Right hindlimb (tissue), 1 donor: ENCODE measurements around the gene NUMB.

Source experiments
- DNase-seq: peaks from one replicate; pipeline ENCODE4 v3.0.0-alpha.2; 2018

NUMB gene

GRCh38 chr14:73458183-73458976, at the start of gene NUMB:
TSS of gene NUMB (minus strand) at chr14:73458546. CDS start at chr14:73355751, 102,795 bp downstream.
- peak; percentile 99 for DNase-seq

- no peak for DNase-seq
Observed at GRCh38 chr14:73503648-73504047, 45.3 kb upstream of the NUMB start.

- no peak for DNase-seq
Observed at GRCh38 chr14:73502017-73502619, 43.8 kb upstream of the NUMB start.

GRCh38 chr14:73500360-73500759, 42.0 kb upstream of the NUMB start:
- DNase-seq = no peak

- no peak for DNase-seq
Observed at GRCh38 chr14:73494593-73494992, 36.2 kb upstream of the NUMB start.

- DNase-seq = no peak
Observed at GRCh38 chr14:73492670-73493069, 34.3 kb upstream of the NUMB start.

- no peak for DNase-seq
Observed at GRCh38 chr14:73492043-73492552, 33.8 kb upstream of the NUMB start.

GRCh38 chr14:73491256-73492042, 33.1 kb upstream of the NUMB start:
- DNase-seq = peak; percentile 52

- DNase-seq = no peak
Observed at GRCh38 chr14:73489481-73490175, 31.3 kb upstream of the NUMB start.

- no peak for DNase-seq
Observed at GRCh38 chr14:73478684-73479083, 20.3 kb upstream of the NUMB start.

GRCh38 chr14:73477618-73478266, 19.4 kb upstream of the NUMB start:
- DNase-seq = no peak

- DNase-seq = no peak
Observed at GRCh38 chr14:73476451-73476931, 18.1 kb upstream of the NUMB start.

GRCh38 chr14:73474952-73475351, 16.6 kb upstream of the NUMB start:
- DNase-seq = no peak

- DNase-seq = no peak
Observed at GRCh38 chr14:73472185-73473114, 14.1 kb upstream of the NUMB start.

GRCh38 chr14:73471582-73472184, 13.3 kb upstream of the NUMB start:
- no peak for DNase-seq

- DNase-seq = no peak
Observed at GRCh38 chr14:73468828-73469375, 10.6 kb upstream of the NUMB start.

GRCh38 chr14:73467800-73468199, 9.5 kb upstream of the NUMB start:
- no peak for DNase-seq

GRCh38 chr14:73467377-73467776, 9.0 kb upstream of the NUMB start:
- DNase-seq = no peak

GRCh38 chr14:73466861-73467260, 8.5 kb upstream of the NUMB start:
- DNase-seq = no peak
